CD1c-positive myeloid dendritic cell (primary cell): ENCODE measurements around the gene GPR12.
"Not testable (repeated sequence)": the region's sequence is repeated elsewhere in the genome, so short reads cannot be mapped to it uniquely, and the experiment has no call there.

Experiments used
- DNase-seq: peaks from one replicate; pipeline ENCODE4 v3.0.0-alpha.2; 2016; ENCODE audit errors: extremely low spot score

Gene GPR12

GRCh38 chr13:26749285-26749684 is 11.3 kb downstream of the GPR12 start:
- no peak for DNase-seq

DNA sequence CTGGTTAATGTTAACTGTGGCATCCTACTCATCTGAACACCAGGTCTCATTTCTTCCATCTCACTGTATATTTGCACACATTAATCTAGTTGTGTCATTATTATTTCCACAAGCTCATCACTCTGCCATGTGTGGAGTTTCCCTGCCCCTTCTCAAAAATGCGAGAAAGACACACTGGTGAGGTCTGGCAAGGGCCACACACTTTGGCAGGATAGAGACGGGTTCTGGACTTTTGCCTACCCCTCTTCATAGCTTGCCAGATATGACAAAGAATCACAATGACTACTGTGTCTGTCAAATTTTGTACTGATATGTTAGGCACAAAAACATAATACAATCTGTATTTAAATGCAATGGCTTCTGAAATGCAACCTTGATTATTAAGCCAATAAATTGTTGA is 12.9 kb downstream of the GPR12 start:
- DNase-seq, result no peak

GRCh38 chr13:26743971-26744370 is 16.6 kb downstream of the GPR12 start:
- no peak for DNase-seq

- no peak for DNase-seq
These were observed 17.8 kb downstream of the GPR12 start for GRCh38 chr13:26742691-26743358.

- no peak for DNase-seq
These were observed 24.9 kb downstream of the GPR12 start for GRCh38 chr13:26735677-26736076.

- DNase-seq, result no peak
These were observed 33.0 kb downstream of the GPR12 start for GRCh38 chr13:26727633-26728032.

DNA sequence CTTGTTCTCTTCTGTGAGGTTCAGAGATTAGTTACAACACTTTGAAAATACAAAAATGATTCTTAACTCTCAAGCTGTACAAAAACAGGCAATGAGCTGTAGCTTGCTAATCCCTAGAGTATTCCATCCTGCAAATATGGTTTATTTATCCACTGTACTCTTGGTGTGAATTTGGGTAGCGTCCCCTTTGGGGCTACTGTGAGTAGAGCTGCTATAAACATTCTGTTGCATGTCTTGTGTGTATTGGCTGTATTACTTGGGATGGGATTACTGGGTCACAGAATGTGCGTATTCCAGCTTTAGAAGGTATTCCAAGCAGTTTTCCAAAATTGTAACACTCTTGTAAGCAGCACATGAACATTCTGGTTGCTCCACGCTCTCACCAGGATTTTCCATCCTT is 33.5 kb downstream of the GPR12 start:
- DNase-seq, result no peak

DNA sequence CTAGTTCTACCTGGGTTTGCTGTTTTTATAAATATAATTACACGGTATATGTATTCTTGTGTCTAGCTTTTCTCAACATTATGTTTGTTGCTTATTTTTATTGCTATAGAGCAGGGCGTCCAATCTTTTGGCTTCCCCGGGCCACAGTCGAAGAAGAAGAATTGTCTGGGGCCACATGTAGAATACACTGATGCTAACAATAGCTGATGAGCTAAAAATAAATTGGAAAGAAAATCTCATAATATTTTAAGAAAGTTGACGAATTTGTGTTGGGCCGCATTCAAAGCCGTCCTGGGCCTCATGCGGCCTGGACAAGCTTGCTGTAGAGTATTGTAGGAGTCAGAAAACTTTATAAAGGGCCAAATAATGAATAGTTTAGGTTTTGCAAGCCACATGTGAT is 33.9 kb downstream of the GPR12 start:
- no peak for DNase-seq

DNA sequence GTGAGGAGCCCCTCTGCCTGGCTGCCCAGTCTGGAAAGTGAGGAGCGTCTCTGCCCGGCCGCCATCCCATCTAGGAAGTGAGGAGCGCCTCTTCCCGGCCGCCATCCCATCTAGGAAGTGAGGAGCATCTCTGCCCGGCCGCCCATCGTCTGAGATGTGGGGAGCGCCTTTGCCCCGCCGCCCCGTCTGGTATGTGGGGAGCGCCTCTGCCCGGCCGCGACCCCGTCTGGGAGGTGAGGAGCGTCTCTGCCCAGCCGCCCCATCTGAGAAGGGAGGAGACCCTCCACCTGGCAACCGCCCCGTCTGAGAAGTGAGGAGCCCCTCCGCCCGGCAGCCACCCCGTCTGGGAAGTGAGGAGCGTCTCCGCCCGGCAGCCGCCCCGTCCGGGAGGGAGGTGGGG is 37.0 kb downstream of the GPR12 start:
- DNase-seq, result not testable (repeated sequence)

DNA sequence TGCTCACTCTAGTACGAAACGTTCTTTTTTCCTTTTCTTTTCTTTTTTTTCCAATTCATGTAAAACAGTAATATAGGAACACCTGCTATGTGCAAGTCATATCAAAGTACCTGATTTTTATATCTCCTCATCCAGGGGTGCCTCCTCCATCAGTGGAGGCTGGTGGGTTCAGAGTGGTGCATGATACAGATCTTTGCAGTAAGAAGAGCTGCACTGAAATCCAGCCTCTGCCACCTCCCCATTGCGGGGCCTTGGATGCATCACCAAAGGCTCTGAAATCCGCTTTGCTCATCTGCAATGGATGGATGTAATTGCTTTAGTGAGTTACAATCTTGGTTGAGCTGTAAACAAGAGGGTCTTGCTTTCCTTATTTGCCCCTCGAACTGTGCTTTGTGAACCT is 38.3 kb downstream of the GPR12 start:
- DNase-seq, result no peak

- DNase-seq, result no peak
These were observed 39.1 kb downstream of the GPR12 start for GRCh38 chr13:26721251-26722121.

DNA sequence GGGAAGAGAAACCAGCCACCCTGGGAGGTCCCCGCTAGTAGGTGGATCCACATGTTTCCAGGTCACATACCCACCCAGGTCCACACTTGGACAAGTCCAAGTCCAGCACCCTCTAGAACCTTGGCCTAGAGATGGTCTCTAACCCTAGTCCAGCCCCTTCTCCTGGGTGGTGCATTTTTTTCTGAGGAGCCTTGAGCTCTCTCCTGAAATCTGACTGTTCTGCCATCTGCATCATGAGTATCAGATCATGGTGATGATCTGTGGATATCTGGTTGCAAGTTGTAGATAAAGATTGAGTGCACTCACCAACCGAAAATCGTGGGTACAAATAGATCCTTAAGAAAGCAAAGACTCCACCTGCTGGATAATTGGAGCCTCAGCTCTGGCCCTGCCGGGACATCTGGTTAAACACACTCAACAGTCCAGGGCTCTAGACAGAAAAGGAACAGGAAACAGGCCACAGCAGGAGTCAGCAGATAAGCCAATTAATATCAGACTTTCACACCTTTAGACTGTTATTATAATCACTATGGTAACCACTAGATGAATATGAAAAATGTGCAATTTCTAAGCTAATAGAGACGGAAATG is 41.1 kb downstream of the GPR12 start:
- DNase-seq, result no peak

DNA sequence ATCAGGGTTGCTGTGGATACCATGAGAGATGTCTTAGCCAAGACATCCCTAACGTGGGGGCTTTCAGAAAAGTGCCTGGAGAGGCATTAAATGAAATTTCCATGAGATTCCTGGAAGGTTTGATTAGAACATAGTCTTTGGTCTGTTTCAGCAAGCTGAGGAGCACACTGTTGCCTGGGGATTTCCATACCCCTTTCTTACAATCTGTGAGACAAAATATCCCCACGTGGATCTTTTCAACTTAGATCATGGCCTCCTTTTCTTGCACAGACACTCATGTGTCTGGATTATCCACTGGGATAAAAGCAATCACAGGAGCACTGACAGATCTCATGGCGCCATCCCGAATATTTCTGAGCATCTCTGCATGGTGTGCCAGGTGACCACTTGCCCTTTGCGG is 41.7 kb downstream of the GPR12 start:
- no peak for DNase-seq

DNA sequence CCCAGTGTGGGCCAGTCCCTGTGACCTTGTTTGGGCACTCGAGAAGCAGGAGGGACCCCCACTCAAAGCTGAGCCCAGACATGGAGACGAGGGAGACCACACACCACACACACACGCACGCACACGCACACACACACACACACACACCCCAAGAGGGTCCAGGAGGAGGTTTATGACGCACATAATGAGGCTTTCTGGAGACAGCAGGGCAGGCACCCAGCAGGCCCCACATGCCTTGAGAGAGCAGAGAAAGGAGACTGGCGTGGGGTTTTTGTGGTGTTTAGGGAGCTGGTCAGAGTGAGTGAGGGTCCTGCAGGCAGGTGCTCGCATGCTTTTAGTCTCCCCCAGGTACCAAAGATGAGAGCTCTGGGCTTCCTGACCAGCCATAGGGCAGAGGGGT is 42.4 kb downstream of the GPR12 start:
- DNase-seq, result no peak

DNA sequence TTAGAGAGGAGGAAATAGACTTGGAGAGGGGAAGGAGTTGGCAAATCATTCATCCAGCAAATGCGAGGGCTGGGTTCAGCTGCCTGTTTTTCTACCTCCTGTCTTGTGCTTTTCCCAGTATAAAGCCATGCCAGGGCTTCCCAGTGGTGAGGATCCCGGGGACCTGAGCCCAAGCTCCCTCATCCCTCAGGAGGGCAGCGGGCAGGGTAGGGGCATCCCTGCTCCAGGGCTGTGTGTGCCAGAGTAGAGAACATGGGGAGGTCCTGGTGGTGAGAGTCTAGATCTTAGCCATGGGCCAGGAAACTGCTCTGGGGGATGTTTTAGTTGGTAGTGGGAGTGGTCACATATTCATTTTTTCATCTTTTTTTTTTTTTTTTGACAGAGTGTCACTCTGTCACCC is 43.6 kb downstream of the GPR12 start:
- DNase-seq, result no peak

DNA sequence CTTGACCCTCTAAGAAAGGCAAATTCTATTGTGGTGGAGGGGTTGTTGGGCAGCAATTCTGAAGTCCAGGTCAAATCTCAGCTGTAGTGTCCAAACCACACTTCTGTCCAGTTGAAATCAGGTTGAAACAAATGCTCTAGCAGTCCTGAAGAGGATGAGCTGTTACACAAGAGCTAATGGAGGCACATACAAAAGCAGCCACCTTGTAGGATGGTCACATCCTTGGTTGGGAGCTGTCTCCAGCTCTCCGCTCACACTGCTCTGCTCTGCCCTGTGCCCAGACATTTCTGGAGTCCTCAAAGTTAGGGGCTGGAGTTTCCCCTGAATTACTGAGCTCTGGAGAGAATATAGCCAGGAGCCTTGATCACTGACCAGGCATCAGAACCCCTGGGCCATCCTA is 47.2 kb downstream of the GPR12 start:
- no peak for DNase-seq

- DNase-seq, result no peak
These were observed 49.4 kb downstream of the GPR12 start for GRCh38 chr13:26711211-26711610.

- DNase-seq, result no peak
These were observed 50.4 kb downstream of the GPR12 start for GRCh38 chr13:26710166-26710565.

- DNase-seq, result no peak
These were observed 51.1 kb downstream of the GPR12 start for GRCh38 chr13:26709461-26709860.

GRCh38 chr13:26708007-26708297 is 52.6 kb downstream of the GPR12 start:
- no peak for DNase-seq

- peak; percentile 31 for DNase-seq
These were observed 53.2 kb downstream of the GPR12 start for GRCh38 chr13:26707122-26708006.

GRCh38 chr13:26706381-26706780 is 54.2 kb downstream of the GPR12 start:
- no peak for DNase-seq
